K562 (cell line): ENCODE data around the gene MIDN. TPM values are rescaled to one million over a fixed set of nuclear protein-coding genes. Genes with fewer than 3 reads are reported as not detected.
A peak's percentile ranks its signal among the peaks of the same experiment; 100 is the strongest.

Experiments used
- BCLAF1 ChIP-seq, 2 experiments: fragments of 450-650 bp in 1 of 2; IDR thresholded peaks; 2 replicates each; pipeline ENCODE4 v1.6.1; 2011 to 2017; ENCODE audit warnings: low read depth in 2 of 2, antibody characterized with exemption in 1 of 2, borderline replicate concordance in 1 of 2, low read length in 1 of 2, mild to moderate bottlenecking in 1 of 2, mixed read lengths in 1 of 2; ENCODE audit not compliant: control insufficient read depth in 1 of 2
- CBX2 ChIP-seq: fragments of 200-600 bp; sonication (generic); IDR thresholded peaks from one replicate; pipeline ENCODE4 v1.6.1; 2012; ENCODE audit warnings: mild to moderate bottlenecking, low read length, inconsistent platforms; ENCODE audit not compliant: insufficient read depth, poor library complexity, severe bottlenecking
- CSDE1 ChIP-seq, 2 experiments: fragments of 450-650 bp; IDR thresholded peaks; 2 replicates each; pipeline ENCODE4 v1.6.1; 2016; ENCODE audit warnings: mild to moderate bottlenecking in 1 of 2
- E2F1 ChIP-seq: sonication (generic); formaldehyde crosslinking; IDR thresholded peaks from 2 replicates; pipeline ENCODE4 v1.8.1; 2023; ENCODE audit warnings: mild to moderate bottlenecking, missing genetic modification reagents, moderate library complexity
- ERF ChIP-seq: fragments of 450-650 bp; formaldehyde crosslinking; IDR thresholded peaks from 2 replicates; pipeline ENCODE4 v1.4.0; 2020; ENCODE audit warnings: mild to moderate bottlenecking, mixed read lengths
- FOSL1 ChIP-seq: fragments of 200-800 bp; sonication (Bioruptor generic); conservative IDR thresholded peaks from 2 replicates; pipeline ENCODE4 v1.6.1; 2016; ENCODE audit warnings: missing genetic modification characterization, missing compliant biosample characterization
- FOXP4 ChIP-seq: sonication (generic); formaldehyde crosslinking; IDR thresholded peaks from 2 replicates; pipeline ENCODE4 v1.8.0; 2022; ENCODE audit warnings: mild to moderate bottlenecking, missing genetic modification reagents, borderline replicate concordance
- HCFC1 ChIP-seq: IDR thresholded peaks from 2 replicates; pipeline ENCODE4 v1.6.1; 2012; ENCODE audit warnings: low read depth, low read length, improper control_type of control experiment
- HMG20A ChIP-seq: fragments of 450-650 bp; formaldehyde crosslinking; conservative IDR thresholded peaks from 2 replicates; pipeline ENCODE4 v1.4.0; 2020; ENCODE audit warnings: mild to moderate bottlenecking, mixed read lengths
- HMGN3 ChIP-seq: IDR thresholded peaks from 2 replicates; pipeline ENCODE4 v1.6.1; 2011; ENCODE audit warnings: borderline replicate concordance, low read depth, mild to moderate bottlenecking, mixed read lengths, low read length; ENCODE audit not compliant: insufficient read length; ENCODE audit errors: extremely low read depth
- NBN ChIP-seq: fragments of 450-650 bp; IDR thresholded peaks from 2 replicates; pipeline ENCODE4 v1.6.1; 2016; ENCODE audit warnings: low read depth, mild to moderate bottlenecking
- NFXL1 ChIP-seq: fragments of 450-650 bp; formaldehyde crosslinking; IDR thresholded peaks from 2 replicates; pipeline ENCODE4 v1.4.0; 2021; ENCODE audit warnings: mild to moderate bottlenecking
- PML ChIP-seq: IDR thresholded peaks from 2 replicates; pipeline ENCODE4 v1.6.1; 2012; ENCODE audit warnings: low read length, inconsistent platforms
- POLR2AphosphoS5 ChIP-seq: IDR thresholded peaks from 2 replicates; pipeline ENCODE4 v1.6.1; 2011; ENCODE audit warnings: mild to moderate bottlenecking, low read depth, low read length, moderate library complexity; ENCODE audit not compliant: control insufficient read depth, insufficient read depth
- RB1 ChIP-seq: fragments of 450-650 bp; IDR thresholded peaks from 2 replicates; pipeline ENCODE4 v1.6.1; 2017; ENCODE audit warnings: low read depth, mild to moderate bottlenecking
- RFX7 ChIP-seq: fragments of 250-450 bp; sonication (Bioruptor Pico); IDR thresholded peaks from 2 replicates; pipeline ENCODE4 v1.5.1; 2021; ENCODE audit warnings: mild to moderate bottlenecking
- SOX6 ChIP-seq: fragments of 450-650 bp; IDR thresholded peaks from 2 replicates; pipeline ENCODE4 v1.6.1; 2014; ENCODE audit warnings: mild to moderate bottlenecking
- TBL1XR1 ChIP-seq, 2 experiments: IDR thresholded peaks; 2 replicates each; pipeline ENCODE4 v1.6.1; 2012; ENCODE audit warnings: improper control_type of control experiment in 2 of 2, low read length in 2 of 2, mild to moderate bottlenecking in 1 of 2
- ZNF449 ChIP-seq: fragments of 250-450 bp; sonication (Bioruptor Pico); IDR thresholded peaks from 2 replicates; pipeline ENCODE4 v1.8.0; 2022; ENCODE audit warnings: moderate library complexity, mild to moderate bottlenecking, inconsistent platforms
- polyA plus RNA-seq, 8 experiments: library from polyadenylated mRNA; depleted of rRNA in 4 of 8; stranded (reverse) in 5 of 8; unstranded in 3 of 8; fragments of >200 nt; fragmentation: Nextera tagmentation in 2 of 8; fragmentation: Illumina TruSeq in 1 of 8; extraction: Ambion mirVana in 2 of 8; extraction: Trizol in 1 of 8; gene quantifications; 2 replicates each; pipeline versions ENCODE4 v1.2.1 to v1.2.3, GENCODE V29; 2011 to 2014; ENCODE audit warnings: inconsistent platforms in 1 of 8, missing spikeins in 1 of 8
- total RNA-seq, 7 experiments: library from RNA; depleted of rRNA in 6 of 7; stranded (reverse); fragments of >200 nt in 6 of 7; fragmentation: Illumina TruSeq in 2 of 7; extraction: Trizol in 2 of 7; gene quantifications; 2 replicates each; pipeline versions ENCODE4 v1.2.1 to v1.2.3, GENCODE V29; 2011 to 2021; ENCODE audit warnings: low replicate concordance in 1 of 7

Gene MIDN
- total and polyA plus RNA-seq, 9 of the 15 experiments (the other 6 are each of a cell fraction or from before 2014, with no cell fraction given): 0.17 to 120 (median 10.1) TPM

- TF ChIP-seq FOSL1 (tag): peak; percentile 52
- TF ChIP-seq NFXL1 (CRISPR knock-in tag): 0 out of 2 replicates have a peak, but pooled peaks have one; percentile 24
- TF ChIP-seq HMGN3: peak; percentile 43
- peak; percentile 19; the same call in 1 of the 2 replicates for TF ChIP-seq PML
- TF ChIP-seq POLR2AphosphoS5: peak; percentile 66
- TF ChIP-seq ERF (CRISPR knock-in tag): peak; percentile 95
- TF ChIP-seq ZNF449 (CRISPR knock-in tag): 0 out of 2 replicates have a peak, but pooled peaks have one; percentile 31
- no peak for TF ChIP-seq HMG20A (CRISPR knock-in tag)
- 0 out of 2 replicates have a peak, but pooled peaks have one; percentile 9 for TF ChIP-seq E2F1 (CRISPR knock-in tag)
- TF ChIP-seq CSDE1 (IDR thresholded peaks at IDR 0.05): no peak
- TF ChIP-seq NBN: 0 out of 2 replicates have a peak, but pooled peaks have one; percentile 28
- 0 out of 2 replicates have a peak, but pooled peaks have one; percentile 15 for TF ChIP-seq RFX7 (CRISPR knock-in tag)
- TF ChIP-seq RB1: peak; percentile 92; the same call in 1 of the 2 replicates
- TF ChIP-seq HCFC1: peak; percentile 60
- TF ChIP-seq TBL1XR1 (IDR thresholded peaks at IDR 0.05; ENCODE audit: low read length in 2 of 2): peak in 1 of 2 experiments; percentile 60; a peak in 1 of 4 replicates
- TF ChIP-seq FOXP4 (CRISPR knock-in tag): peak; percentile 23; the same call in 1 of the 2 replicates
- peak in 1 of 2 experiments; percentile 87; a peak in 2 of 4 replicates for TF ChIP-seq BCLAF1 (IDR thresholded peaks at IDR 0.05; ENCODE audit: borderline replicate concordance in 1 of 2, control insufficient read depth in 1 of 2, low read depth in 2 of 2, low read length in 1 of 2)
- no peak for TF ChIP-seq CBX2
- 0 out of 2 replicates have a peak, but pooled peaks have one; percentile 3 for TF ChIP-seq SOX6
Observed at GRCh38 chr19:1269478-1270212, 21.3 kb downstream of the MIDN start (continued).
